ENCODE measurements around the gene NUP188.

The NUP188 gene

GRCh38 chr9:128983536-128983935 is 36.0 kb downstream of the NUP188 start:
- TF ChIP-seq, protein P1, sequence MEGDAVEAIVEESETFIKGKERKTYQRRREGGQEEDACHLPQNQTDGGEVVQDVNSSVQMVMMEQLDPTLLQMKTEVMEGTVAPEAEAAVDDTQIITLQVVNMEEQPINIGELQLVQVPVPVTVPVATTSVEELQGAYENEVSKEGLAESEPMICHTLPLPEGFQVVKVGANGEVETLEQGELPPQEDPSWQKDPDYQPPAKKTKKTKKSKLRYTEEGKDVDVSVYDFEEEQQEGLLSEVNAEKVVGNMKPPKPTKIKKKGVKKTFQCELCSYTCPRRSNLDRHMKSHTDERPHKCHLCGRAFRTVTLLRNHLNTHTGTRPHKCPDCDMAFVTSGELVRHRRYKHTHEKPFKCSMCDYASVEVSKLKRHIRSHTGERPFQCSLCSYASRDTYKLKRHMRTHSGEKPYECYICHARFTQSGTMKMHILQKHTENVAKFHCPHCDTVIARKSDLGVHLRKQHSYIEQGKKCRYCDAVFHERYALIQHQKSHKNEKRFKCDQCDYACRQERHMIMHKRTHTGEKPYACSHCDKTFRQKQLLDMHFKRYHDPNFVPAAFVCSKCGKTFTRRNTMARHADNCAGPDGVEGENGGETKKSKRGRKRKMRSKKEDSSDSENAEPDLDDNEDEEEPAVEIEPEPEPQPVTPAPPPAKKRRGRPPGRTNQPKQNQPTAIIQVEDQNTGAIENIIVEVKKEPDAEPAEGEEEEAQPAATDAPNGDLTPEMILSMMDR (IDR thresholded peaks at IDR 0.05; ENCODE audit: control insufficient read depth, insufficient read depth, low read depth, low read length, missing control alignments) = no peak
- no peak for DNase-seq (ENCODE audit: low read depth)
- no peak overlapping the region for H3K4me3 ChIP-seq (ENCODE audit: control insufficient read depth, low read depth, low read length)

GRCh38 chr9:128986671-128987070 is 39.2 kb downstream of the NUP188 start:
- TF ChIP-seq, protein P1 (IDR thresholded peaks at IDR 0.05; ENCODE audit: control insufficient read depth, insufficient read depth, low read depth, low read length, missing control alignments) = no peak
- DNase-seq (ENCODE audit: low read depth) = no peak
- H3K4me3 ChIP-seq (ENCODE audit: control insufficient read depth, low read depth, low read length) = no peak overlapping the region

DNA sequence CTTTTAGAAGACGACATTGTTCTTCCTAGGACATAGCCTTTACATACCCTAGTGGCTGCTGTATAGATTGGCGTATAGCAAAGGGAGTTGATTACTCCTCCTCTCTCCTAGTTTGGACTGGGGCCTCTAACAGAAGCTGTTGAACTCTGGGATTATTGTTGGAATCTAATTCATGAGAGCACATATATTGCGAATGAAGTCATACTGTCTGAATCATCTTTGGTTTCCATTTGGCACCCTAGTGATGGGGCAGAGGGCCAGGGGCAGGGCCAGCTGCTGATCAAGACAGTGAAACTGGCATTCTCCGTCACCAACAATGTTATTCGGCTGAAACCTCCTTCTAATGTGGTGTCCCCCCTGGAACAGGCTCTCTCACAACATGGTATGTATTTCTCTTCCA is 40.3 kb downstream of the NUP188 start:
- DNase-seq (ENCODE audit: low read depth) = peak; percentile 54
- no peak overlapping the region for H3K4me3 ChIP-seq (ENCODE audit: control insufficient read depth, low read depth, low read length)
- TF ChIP-seq, protein P1 (IDR thresholded peaks at IDR 0.05; ENCODE audit: control insufficient read depth, insufficient read depth, low read depth, low read length, missing control alignments) = no peak

DNA sequence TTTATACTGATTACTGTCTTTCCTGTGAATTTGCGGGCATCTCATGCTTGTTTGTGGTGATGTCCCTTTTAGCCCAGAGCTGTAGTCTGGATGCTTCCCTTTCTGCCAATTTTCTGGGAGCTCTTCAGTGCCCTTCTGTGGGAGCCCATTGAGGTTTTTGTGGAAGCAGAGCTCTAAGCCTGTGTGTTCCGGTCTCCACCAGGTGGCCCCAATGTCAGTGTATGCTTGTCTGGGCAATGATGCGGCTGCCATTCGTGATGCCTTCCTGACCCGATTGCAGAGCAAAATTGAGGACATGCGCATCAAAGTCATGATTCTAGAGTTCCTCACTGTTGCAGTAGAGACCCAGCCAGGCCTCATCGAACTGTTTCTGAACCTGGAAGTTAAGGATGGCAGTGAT is 45.5 kb downstream of the NUP188 start:
- TF ChIP-seq, protein P1 (IDR thresholded peaks at IDR 0.05; ENCODE audit: control insufficient read depth, insufficient read depth, low read depth, low read length, missing control alignments) = peak; percentile 34
- DNase-seq (ENCODE audit: low read depth) = no peak

GRCh38 chr9:128995791-128996190 is 48.3 kb downstream of the NUP188 start:
- TF ChIP-seq, protein P1 (IDR thresholded peaks at IDR 0.05; ENCODE audit: control insufficient read depth, insufficient read depth, low read depth, low read length, missing control alignments) = no peak
- no peak for DNase-seq (ENCODE audit: low read depth)
- no peak overlapping the region for H3K4me3 ChIP-seq (ENCODE audit: control insufficient read depth, low read depth, low read length)

More for the DNA sequence above, 45.5 kb downstream of the NUP188 start:
- no peak overlapping the region for H3K4me3 ChIP-seq (ENCODE audit: control insufficient read depth, low read depth, low read length)

GRCh38 chr9:128998462-128998861 is 51.0 kb downstream of the NUP188 start:
- no peak for DNase-seq (ENCODE audit: low read depth)
- TF ChIP-seq, protein P1 (IDR thresholded peaks at IDR 0.05; ENCODE audit: control insufficient read depth, insufficient read depth, low read depth, low read length, missing control alignments) = no peak
- no peak overlapping the region for H3K4me3 ChIP-seq (ENCODE audit: control insufficient read depth, low read depth, low read length)
